ENCODE data around the gene FBXW8. TPM values are rescaled to one million over a fixed set of nuclear protein-coding genes. Genes with fewer than 3 reads are reported as not detected.

Gene FBXW8
- total RNA-seq, 4 donors from 2014 or later = 29.3 to 45.5 (median 32.9) TPM

GRCh38 chr12:117038023-117038680 is 127.4 kb downstream of the FBXW8 start:
- Histone ChIP-seq H3K4me1 (peaks cover 4 to 23% of the 10 kb centered on the region in 2 donors), H3K27ac (no peak overlapping the region), H3K9me3 (no peaks in the 10 kb centered on the region), H3K4me3 (replicated peaks in 1 of 3) (no peak overlapping the region), H3K36me3 (no peaks in the 10 kb centered on the region), H3K27me3 (no peaks in the 10 kb centered on the region)
- TF ChIP-seq POLR2A (IDR thresholded peaks at IDR 0.05) (no peak), CTCF (IDR thresholded peaks at IDR 0.05) (no peak)
- WGBS, 2 donors = 72 to 93% methylated on average over 7 to 8 of the region's 15 CpGs
- DNase-seq = no peak
- intact Hi-C loops (cut with DNase I) = no loop called here

GRCh38 chr12:117038919-117039318 is 128.2 kb downstream of the FBXW8 start:
- Histone ChIP-seq H3K4me1 (peaks cover 0 to 16% of the 10 kb centered on the region in 2 donors), H3K36me3 (no peaks in the 10 kb centered on the region), H3K27ac (no peak overlapping the region), H3K9me3 (no peaks in the 10 kb centered on the region), H3K27me3 (no peaks in the 10 kb centered on the region), H3K4me3 (replicated peaks in 1 of 3) (no peak overlapping the region)
- 90 to 97% methylated on average over 24 of the region's 24 CpGs for WGBS, 2 donors
- intact Hi-C loops (cut with DNase I) = no loop called here
- TF ChIP-seq CTCF (IDR thresholded peaks at IDR 0.05) = no peak
- no peak for TF ChIP-seq POLR2A (IDR thresholded peaks at IDR 0.05)
- DNase-seq = no peak

GRCh38 chr12:117039891-117040309 is 129.2 kb downstream of the FBXW8 start:
- no peaks in the 10 kb centered on the region for H3K27me3 ChIP-seq
- peaks cover 0 to 12% of the 10 kb centered on the region in 2 donors for H3K4me1 ChIP-seq
- WGBS, 2 donors = 82 to 89% methylated on average over 11 to 17 of the region's 19 CpGs

GRCh38 chr12:117040496-117040895 is 129.7 kb downstream of the FBXW8 start:
- TF ChIP-seq POLR2A (IDR thresholded peaks at IDR 0.05) (no peak), CTCF (IDR thresholded peaks at IDR 0.05) (no peak)
- Histone ChIP-seq H3K36me3 (no peaks in the 10 kb centered on the region), H3K4me3 (replicated peaks in 1 of 3) (no peak overlapping the region), H3K27ac (no peak overlapping the region), H3K27me3 (no peaks in the 10 kb centered on the region), H3K9me3 (no peaks in the 10 kb centered on the region), H3K4me1 (peaks cover 0 to 12% of the 10 kb centered on the region in 2 donors)
- no peak for DNase-seq
- WGBS, 2 donors = 82 to 94% methylated on average over 13 of the region's 13 CpGs
- intact Hi-C loops (cut with DNase I) = no loop called here

More at GRCh38 chr12:117039891-117040309, 129.2 kb downstream of the FBXW8 start:
- Histone ChIP-seq H3K27ac (no peak overlapping the region), H3K36me3 (no peaks in the 10 kb centered on the region), H3K4me3 (replicated peaks in 1 of 3) (no peak overlapping the region), H3K9me3 (no peaks in the 10 kb centered on the region)
- no peak for DNase-seq
- TF ChIP-seq POLR2A (IDR thresholded peaks at IDR 0.05) = no peak
- TF ChIP-seq CTCF (IDR thresholded peaks at IDR 0.05) = no peak
- intact Hi-C loops (cut with DNase I) = no loop called here

- Histone ChIP-seq H3K36me3 (no peaks in the 10 kb centered on the region), H3K27ac (no peak overlapping the region), H3K4me3 (replicated peaks in 1 of 3) (no peak overlapping the region), H3K27me3 (no peaks in the 10 kb centered on the region), H3K4me1 (peaks cover 0 to 5% of the 10 kb centered on the region in 2 donors), H3K9me3 (no peaks in the 10 kb centered on the region)
- no peak for DNase-seq
- 96% methylated on average over 10 to 11 of the region's 11 CpGs for WGBS, 2 donors
- intact Hi-C loops (cut with DNase I) = no loop called here
- no peak for TF ChIP-seq CTCF (IDR thresholded peaks at IDR 0.05)
- no peak for TF ChIP-seq POLR2A (IDR thresholded peaks at IDR 0.05)
Observed at GRCh38 chr12:117041798-117042170, 131.0 kb downstream of the FBXW8 start.

Data from thyroid gland (tissue), 4 donors.